CD4-positive, alpha-beta T cell (primary cell): ENCODE results near the gene FBXL15. TPM values are rescaled to one million over a fixed set of nuclear protein-coding genes. Genes with fewer than 3 reads are reported as not detected.

ENCODE experiments used
- ATAC-seq: fragments of 200-7000 bp; cut with Tn5 transposase; one replicate; pipeline ENCODE4 v1.10.0; 2022; ENCODE audit warnings: mild to moderate bottlenecking; ENCODE audit not compliant: poor library complexity
- CTCF ChIA-PET: fragments of 350-600 bp; sonication (Branson Sonifier 250); formaldehyde crosslinking; loops from one replicate; lab custom pipeline; 2021; ENCODE audit warnings: antibody characterized with exemption, inconsistent platforms; lab: Charles Lee
- POLR2A ChIA-PET: fragments of 350-600 bp; sonication (Branson Sonifier 250); formaldehyde crosslinking; loops from one replicate; lab custom pipeline; 2021; ENCODE audit warnings: antibody characterized with exemption, inconsistent platforms; lab: Charles Lee
- DNase-seq, 14 experiments: peaks; one replicate each; pipeline ENCODE4 v3.0.0-alpha.2; 2013 to 2020; ENCODE audit warnings: mixed read lengths in 2 of 14
- H3K27ac ChIP-seq, 2 donors: one replicate each; pipeline versions ENCODE4 v1.5.1 to v1.7.0; 2013; ENCODE audit warnings: low read length in 2 of 2, low read depth in 1 of 2, mild to moderate bottlenecking in 1 of 2
- H3K27me3 ChIP-seq, 2 experiments: 1 replicate in 1 of 2; 2 replicates in 1 of 2; pipeline versions ENCODE4 v1.6.1 to v1.7.0; 2013; ENCODE audit warnings: low read length in 2 of 2, control low read depth in 1 of 2, mild to moderate bottlenecking in 1 of 2, moderate library complexity in 1 of 2; ENCODE audit not compliant: insufficient read depth in 2 of 2, control insufficient read depth in 1 of 2
- H3K36me3 ChIP-seq: one replicate; pipeline ENCODE4 v1.6.1; 2013; ENCODE audit warnings: low read length, control low read depth; ENCODE audit not compliant: insufficient read depth
- H3K4me1 ChIP-seq: one replicate; pipeline ENCODE4 v1.6.1; 2013; ENCODE audit warnings: low read length, control low read depth; ENCODE audit not compliant: insufficient read depth
- H3K4me3 ChIP-seq: one replicate; pipeline ENCODE4 v1.5.1; 2013; ENCODE audit warnings: mild to moderate bottlenecking, low read length, moderate library complexity
- H3K9me3 ChIP-seq, 2 experiments: 1 replicate in 1 of 2; 2 replicates in 1 of 2; pipeline versions ENCODE4 v1.6.1 to v1.7.0; 2013; ENCODE audit warnings: low read length in 2 of 2, mild to moderate bottlenecking in 2 of 2, control low read depth in 1 of 2, moderate library complexity in 1 of 2; ENCODE audit not compliant: control insufficient read depth in 1 of 2, insufficient read depth in 1 of 2
- H3K27ac Mint-ChIP-seq: one replicate; pipeline ENCODE4 v1.8.0; 2020; ENCODE audit warnings: mixed read lengths
- H3K27me3 Mint-ChIP-seq: one replicate; pipeline ENCODE4 v1.8.0; 2021; ENCODE audit warnings: mixed read lengths
- H3K36me3 Mint-ChIP-seq: one replicate; pipeline ENCODE4 v1.8.0; 2021; ENCODE audit warnings: low read depth, mixed read lengths
- H3K4me1 Mint-ChIP-seq: one replicate; pipeline ENCODE4 v1.8.0; 2021; ENCODE audit warnings: low read depth, mixed read lengths
- H3K4me3 Mint-ChIP-seq: one replicate; pipeline ENCODE4 v1.8.0; 2020; ENCODE audit warnings: mild to moderate bottlenecking, mixed read lengths
- H3K9me3 Mint-ChIP-seq: one replicate; pipeline ENCODE4 v1.8.0; 2020; ENCODE audit warnings: mixed read lengths
- CTCF ChIP-seq: fragments of 200-600 bp; IDR thresholded peaks from one replicate; pipeline ENCODE4 v1.8.0; 2022; ENCODE audit warnings: antibody characterized with exemption, mild to moderate bottlenecking
- intact Hi-C, 2 experiments: fragments of 100-400 bp; cut with DNase I in 1 of 2; cut with micrococcal nuclease in 1 of 2; formaldehyde crosslinking; loops; one replicate each; pipeline versions ENCODE4 v1.15.1 to v1.9.0; 2023 to 2025; cut with DNase I, micrococcal nuclease
- total RNA-seq, 174 experiments: library from RNA in 2 of 174; stranded (reverse) in 2 of 174; gene quantifications; one replicate each; pipeline ENCODE4 v1.2.3 and lab custom pipeline; 2021 to 2026

The FBXL15 gene
- total RNA-seq, 2 experiments from 2014 or later = 10.2 to 10.4 TPM

- H3K27ac Mint-ChIP-seq = no peak overlapping the region
- H3K36me3 Mint-ChIP-seq = peaks cover 22% of the 10 kb centered on the region
- Histone ChIP-seq H3K27ac (no peak overlapping the region), H3K27me3 (peaks cover 22% of the 10 kb centered on the region in 2 experiments), H3K4me1 (peaks cover 47% of the 10 kb centered on the region), H3K36me3 (peaks cover 12% of the 10 kb centered on the region), H3K4me3 (peak overlapping the region; percentile 83), H3K9me3 (peaks cover 0 to 11% of the 10 kb centered on the region in 2 experiments)
- intact Hi-C loops = loop anchor here (2.0 to 5.0 kb wide), 5 partner anchors 23 to 83 kb away; partner anchors contain the start of genes ACTR1A (in 1 of the 2), NFKB2 (in 1 of the 2) and SUFU (in 1 of the 2)
- DNase-seq (peak; percentile 52 to 84 (median 68)), ATAC-seq (peak; percentile 21)
- peak overlapping the region; percentile 99 for H3K4me3 Mint-ChIP-seq
- no peak for TF ChIP-seq CTCF
- peaks cover 34% of the 10 kb centered on the region for H3K4me1 Mint-ChIP-seq
- peaks cover 32% of the 10 kb centered on the region for H3K27me3 Mint-ChIP-seq
- CTCF ChIA-PET = interaction anchor here (0.7 to 3.9 kb wide), 6 partner anchors 13 to 84 kb away, joined by 4 to 26 read pairs (median 8); partner anchors contain the start of genes C10orf95, NFKB2 and SUFU
- POLR2A ChIA-PET = interaction anchor here (0.9 to 5.6 kb wide), 13 partner anchors 9 to 601 kb away, joined by 3 to 94 read pairs (median 28); partner anchors contain the start of genes ACTR1A, C10orf95, CNNM2 and CUEDC2
- H3K9me3 Mint-ChIP-seq = no peaks in the 10 kb centered on the region
Observed at GRCh38 chr10:102419269-102420180, 1.1 kb upstream of the FBXL15 start.

- intact Hi-C loops = loop anchor here (2.0 to 5.0 kb wide), 3 partner anchors 23 to 82 kb away; partner anchors contain the start of genes ACTR1A (in 1 of the 2), NFKB2 (in 1 of the 2) and SUFU (in 1 of the 2)
- no peak for TF ChIP-seq CTCF
- peak overlapping the region; percentile 99 for H3K4me3 Mint-ChIP-seq
- peaks cover 27% of the 10 kb centered on the region for H3K36me3 Mint-ChIP-seq
- CTCF ChIA-PET = interaction anchor here (0.7 to 3.9 kb wide), 8 partner anchors 12 to 83 kb away, joined by 4 to 26 read pairs (median 4); partner anchors contain the start of genes C10orf95, CUEDC2, NFKB2 and SUFU
- Histone ChIP-seq H3K4me1 (peaks cover 47% of the 10 kb centered on the region), H3K27ac (peak overlapping the region; percentile 65 to 82), H3K27me3 (peaks cover 22% of the 10 kb centered on the region in 2 experiments), H3K4me3 (peak overlapping the region; percentile 83), H3K9me3 (peaks cover 0 to 11% of the 10 kb centered on the region in 2 experiments), H3K36me3 (peaks cover 15% of the 10 kb centered on the region)
- POLR2A ChIA-PET = interaction anchor here (0.6 to 5.6 kb wide), 17 partner anchors 10 to 602 kb away, joined by 3 to 94 read pairs (median 16); partner anchors contain the start of genes ACTR1A, C10orf95, CNNM2 and CUEDC2
- H3K4me1 Mint-ChIP-seq = peaks cover 34% of the 10 kb centered on the region
- H3K27me3 Mint-ChIP-seq = peaks cover 30% of the 10 kb centered on the region
- peak overlapping the region; percentile 97 for H3K27ac Mint-ChIP-seq
- DNase-seq (peak in 1 of 14 experiments; percentile 51), ATAC-seq (no peak)
- H3K9me3 Mint-ChIP-seq = no peaks in the 10 kb centered on the region
Observed at GRCh38 chr10:102420181-102420713, 389 bp upstream of the FBXL15 start.

- CTCF ChIA-PET = interaction anchor here (0.7 to 3.9 kb wide), 11 partner anchors 8 to 191 kb away, joined by 3 to 26 read pairs (median 7); partner anchors contain the start of genes C10orf95, CUEDC2, NFKB2 and SUFU
- peaks cover 12 to 21% of the 10 kb centered on the region in 2 experiments for H3K27me3 ChIP-seq
- no peak for ATAC-seq
- peaks cover 20% of the 10 kb centered on the region for H3K27me3 Mint-ChIP-seq
- peaks cover 34% of the 10 kb centered on the region for H3K4me1 Mint-ChIP-seq
- DNase-seq = no peak
- peak overlapping the region; percentile 83 for H3K4me3 ChIP-seq
- H3K9me3 ChIP-seq = peaks cover 0 to 8% of the 10 kb centered on the region in 2 experiments
- no peaks in the 10 kb centered on the region for H3K9me3 Mint-ChIP-seq
- TF ChIP-seq CTCF = no peak
- peak overlapping the region in 1 of 2 donors; percentile 65 for H3K27ac ChIP-seq
- peak overlapping the region; percentile 99 for H3K4me3 Mint-ChIP-seq
- peaks cover 31% of the 10 kb centered on the region for H3K36me3 Mint-ChIP-seq
- H3K4me1 ChIP-seq = peaks cover 47% of the 10 kb centered on the region
- peak overlapping the region; percentile 97 for H3K27ac Mint-ChIP-seq
- intact Hi-C loops = loop anchor here (1.0 to 5.0 kb wide), 5 partner anchors 11 to 81 kb away; partner anchors contain the start of genes CUEDC2 (in 2 of the 2), ACTR1A (in 1 of the 2), NFKB2 (in 1 of the 2) and SUFU (in 1 of the 2)
- peaks cover 18% of the 10 kb centered on the region for H3K36me3 ChIP-seq
- POLR2A ChIA-PET = interaction anchor here (0.8 to 5.6 kb wide), 18 partner anchors 9 to 603 kb away, joined by 3 to 94 read pairs (median 13); partner anchors contain the start of genes ACTR1A, C10orf95, CUEDC2 and NFKB2
Observed at GRCh38 chr10:102421507-102421756, 796 bp downstream of the FBXL15 start.
